ENCODE data around the gene TSPOAP1. TPM values are rescaled to one million over a fixed set of nuclear protein-coding genes. Genes with fewer than 3 reads are reported as not detected.

TSPOAP1 gene
- total and polyA plus RNA-seq, 2 of the 4 experiments (the other 2 are of a cell fraction) = 0.90 to 1.6 TPM

GRCh38 chr17:58365980-58366595 is 37.5 kb upstream of the TSPOAP1 start:
- ChIA-PET POLR2A (ENCODE audit: unreplicated experiment) (interaction anchor here (0.6 kb wide), 1 partner anchor 16 kb away, joined by 4 read pairs; no protein-coding TSS in a partner anchor), CTCF (no interaction called here)
- no peak overlapping the region for H2AFZ ChIP-seq (replicated peaks; ENCODE audit: low read length, poor library complexity)
- in situ Hi-C loops (cut with MboI; ENCODE audit: low sequenced_read_pairs) = no loop called here
- ATAC-seq (ENCODE audit: low read depth) (no peak), DNase-seq (no peak)
- no TSS peak for BruUV-seq (replicated peaks)
- no peak overlapping the region for H3K56ac ChIP-seq (ENCODE audit: extremely low read depth, insufficient read depth, low read length)
- H3K9ac ChIP-seq (ENCODE audit: low read depth, low read length) = no peak overlapping the region
- no peak overlapping the region for H3K18ac ChIP-seq (ENCODE audit: low read depth, low read length)
- dilution Hi-C loops (cut with HindIII; ENCODE audit: low sequenced_read_pairs, unreplicated experiment) = no loop called here
- H3K4me3 ChIP-seq (ENCODE audit: insufficient read depth, low read depth, low read length) = no peak overlapping the region
- no peaks in the 10 kb centered on the region for H3K36me3 ChIP-seq (ENCODE audit: control insufficient read depth, insufficient read depth, low read length)
- H3K14ac ChIP-seq (replicated peaks; ENCODE audit: low read depth, low read length) = no peak overlapping the region
- H4K91ac ChIP-seq (ENCODE audit: insufficient read depth, low read depth, low read length) = no peak overlapping the region
- H3K4ac ChIP-seq (ENCODE audit: low read depth, low read length) = no peak overlapping the region
- H4K20me1 ChIP-seq (ENCODE audit: insufficient read depth, low read length) = no peaks in the 10 kb centered on the region
- no peak overlapping the region for H4K8ac ChIP-seq (ENCODE audit: low read depth in 2 of 2, low read length in 2 of 2)
- H2BK20ac ChIP-seq (ENCODE audit: low read depth, low read length) = no peak overlapping the region
- intact Hi-C loops (cut with micrococcal nuclease) = no loop called here
- no peaks in the 10 kb centered on the region for H3K79me1 ChIP-seq (ENCODE audit: low read depth in 1 of 2, low read length in 2 of 2)
- no peak overlapping the region for H2BK15ac ChIP-seq (ENCODE audit: low read depth, low read length)
- H3K9me3 ChIP-seq (ENCODE audit: control insufficient read depth, insufficient read depth, low read length) = no peaks in the 10 kb centered on the region
- H2AK5ac ChIP-seq (ENCODE audit: low read depth, low read length) = no peak overlapping the region
- H3K4me2 ChIP-seq (ENCODE audit: low read depth, low read length) = no peak overlapping the region
- H3K27ac ChIP-seq (ENCODE audit: insufficient read depth, low read length) = no peak overlapping the region
- H4K5ac ChIP-seq (ENCODE audit: low read depth, low read length) = no peak overlapping the region
- H3K9me1 ChIP-seq (ENCODE audit: insufficient read depth, low read length) = no peaks in the 10 kb centered on the region
- H2AK9ac ChIP-seq (replicated peaks; ENCODE audit: low read depth, low read length, poor library complexity) = no peak overlapping the region
- H3K27me3 ChIP-seq (ENCODE audit: control insufficient read depth, insufficient read depth, low read length) = peaks cover 32% of the 10 kb centered on the region
- H2BK120ac ChIP-seq (ENCODE audit: low read depth, low read length) = no peak overlapping the region
- no peak for TF ChIP-seq BHLHE40 (IDR thresholded peaks at IDR 0.05; ENCODE audit: low read depth, low read length)
- no peak for TF ChIP-seq CHD1 (IDR thresholded peaks at IDR 0.05; ENCODE audit: low read depth, low read length)
- TF ChIP-seq MXI1 (IDR thresholded peaks at IDR 0.05; ENCODE audit: borderline replicate concordance, low read depth, low read length) = no peak
- no peak overlapping the region for H3K23ac ChIP-seq (ENCODE audit: low read depth, low read length)
- no peak overlapping the region for H2BK5ac ChIP-seq (ENCODE audit: low read depth, low read length, poor library complexity, severe bottlenecking)
- no peaks in the 10 kb centered on the region for H3K4me1 ChIP-seq (ENCODE audit: control insufficient read depth, insufficient read depth, low read length)
- no CpG with 5 or more reads among the region's 5 CpGs for WGBS, 2 experiments (ENCODE audit: extremely low coverage in 2 of 2, insufficient read length in 1 of 2)

Measured in IMR-90 (cell line).